Measurements from ENCODE around the gene ANXA11. TPM values are rescaled to one million over a fixed set of nuclear protein-coding genes. Genes with fewer than 3 reads are reported as not detected.

ANXA11 gene
- total RNA-seq, 6 experiments from 2014 or later: 253 to 361 (median 336) TPM

- TF ChIP-seq CTCF (IDR thresholded peaks at IDR 0.05): no peak
- H3K9me3 Mint-ChIP-seq: peaks cover 10% of the 10 kb centered on the region
- H3K4me1 Mint-ChIP-seq (ENCODE audit: low read depth): peaks cover 53% of the 10 kb centered on the region
- peaks cover 14% of the 10 kb centered on the region for H3K36me3 Mint-ChIP-seq (ENCODE audit: low read depth)
- H3K4me3 Mint-ChIP-seq: no peak overlapping the region
- H3K27ac Mint-ChIP-seq: peak overlapping the region; percentile 57
- DNase-seq: no peak
- H3K27me3 Mint-ChIP-seq (ENCODE audit: insufficient read depth): peaks cover 2% of the 10 kb centered on the region
Measured at GRCh38 chr10:80187465-80188409, 17.6 kb downstream of the ANXA11 start.

- peaks cover 2% of the 10 kb centered on the region for H3K27me3 Mint-ChIP-seq (ENCODE audit: insufficient read depth)
- peaks cover 53% of the 10 kb centered on the region for H3K4me1 Mint-ChIP-seq (ENCODE audit: low read depth)
- no peak overlapping the region for H3K4me3 Mint-ChIP-seq
- peak overlapping the region; percentile 57 for H3K27ac Mint-ChIP-seq
- H3K36me3 Mint-ChIP-seq (ENCODE audit: low read depth): peaks cover 7% of the 10 kb centered on the region
- H3K9me3 Mint-ChIP-seq: peaks cover 3% of the 10 kb centered on the region
- no peak for TF ChIP-seq CTCF (IDR thresholded peaks at IDR 0.05)
- no peak for DNase-seq
Measured at GRCh38 chr10:80187060-80187459, 18.3 kb downstream of the ANXA11 start.

GRCh38 chr10:80186364-80187012 lies 18.8 kb downstream of the ANXA11 start:
- Mint-ChIP-seq H3K9me3 (no peaks in the 10 kb centered on the region), H3K27ac (no peak overlapping the region), H3K4me1 (ENCODE audit: low read depth) (peaks cover 57% of the 10 kb centered on the region), H3K27me3 (ENCODE audit: insufficient read depth) (peaks cover 2% of the 10 kb centered on the region), H3K4me3 (no peak overlapping the region), H3K36me3 (ENCODE audit: low read depth) (peaks cover 3% of the 10 kb centered on the region; the same call in 1 of the 2 replicates)
- TF ChIP-seq CTCF (IDR thresholded peaks at IDR 0.05): no peak
- no peak for DNase-seq

GRCh38 chr10:80185578-80186299 lies 19.6 kb downstream of the ANXA11 start:
- Mint-ChIP-seq H3K36me3 (ENCODE audit: low read depth) (no peaks in the 10 kb centered on the region; the same call in 1 of the 2 replicates), H3K27me3 (ENCODE audit: insufficient read depth) (peaks cover 2% of the 10 kb centered on the region; the same call in 1 of the 2 replicates), H3K27ac (peak overlapping the region; percentile 43; the same call in 1 of the 2 replicates), H3K4me1 (ENCODE audit: low read depth) (peaks cover 53% of the 10 kb centered on the region), H3K9me3 (no peaks in the 10 kb centered on the region), H3K4me3 (no peak overlapping the region)
- no peak for DNase-seq
- no peak for TF ChIP-seq CTCF (IDR thresholded peaks at IDR 0.05)

GRCh38 chr10:80184291-80184690 lies 21.0 kb downstream of the ANXA11 start:
- no peaks in the 10 kb centered on the region for H3K27me3 Mint-ChIP-seq (ENCODE audit: insufficient read depth)
- H3K4me3 Mint-ChIP-seq: no peak overlapping the region
- H3K27ac Mint-ChIP-seq: peak overlapping the region; percentile 2; the same call in 1 of the 2 replicates
- H3K4me1 Mint-ChIP-seq (ENCODE audit: low read depth): peaks cover 50% of the 10 kb centered on the region
- DNase-seq: no peak
- peaks cover 2% of the 10 kb centered on the region; the same call in 1 of the 2 replicates for H3K36me3 Mint-ChIP-seq (ENCODE audit: low read depth)
- H3K9me3 Mint-ChIP-seq: no peaks in the 10 kb centered on the region
- no peak for TF ChIP-seq CTCF (IDR thresholded peaks at IDR 0.05)

All from HFFc6 (cell line).